H1 (cell line): ENCODE measurements around the gene STRIT1.

Experiments used
- CHD2 ChIP-seq: IDR thresholded peaks from 2 replicates; pipeline ENCODE4 v1.6.1; 2012; ENCODE audit warnings: low read length, improper control_type of control experiment
- JUN ChIP-seq: IDR thresholded peaks from 2 replicates; pipeline ENCODE4 v1.6.1; 2011; ENCODE audit warnings: low read depth, mild to moderate bottlenecking, improper control_type of control experiment, low read length
- YY1 ChIP-seq: IDR thresholded peaks from 2 replicates; pipeline ENCODE4 v1.6.1; 2011; ENCODE audit warnings: low read depth, mild to moderate bottlenecking, low read length
- TF ChIP-seq, protein P1 (sequence below), 3 experiments: IDR thresholded peaks; 1 replicate in 2 of 3; 2 replicates in 1 of 3; pipeline versions ENCODE4 v1.5.1 to v1.6.1; 2011; ENCODE audit warnings: low read length in 3 of 3, mild to moderate bottlenecking in 3 of 3, inconsistent platforms in 2 of 3, low read depth in 1 of 3, moderate library complexity in 1 of 3; ENCODE audit not compliant: insufficient read depth in 1 of 3; ENCODE audit errors: control extremely low read depth in 1 of 3
- TF ChIP-seq, protein P2 (sequence below): IDR thresholded peaks from 2 replicates; pipeline ENCODE4 v1.6.1; 2012; ENCODE audit warnings: inconsistent platforms

DNA sequence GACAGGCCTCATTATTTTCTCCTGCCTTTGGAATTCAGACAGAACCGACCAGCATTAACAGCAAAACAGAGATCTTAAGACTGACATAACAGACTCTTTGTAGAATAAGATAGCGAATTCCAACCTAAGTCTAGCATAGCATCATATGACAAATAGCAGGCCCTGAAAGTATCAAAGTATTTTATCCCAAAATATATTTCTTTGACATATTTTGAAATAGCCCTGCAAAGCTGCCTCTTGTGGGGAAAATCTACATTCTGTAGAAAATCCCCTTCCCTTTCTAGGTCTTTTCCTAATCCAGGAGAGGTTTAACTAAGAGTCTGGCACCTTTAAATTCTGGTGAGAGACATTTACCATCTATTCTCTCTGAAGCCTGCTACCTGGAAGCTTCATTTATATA lies 34.4 kb upstream of the STRIT1 start:
- TF ChIP-seq, protein P1, sequence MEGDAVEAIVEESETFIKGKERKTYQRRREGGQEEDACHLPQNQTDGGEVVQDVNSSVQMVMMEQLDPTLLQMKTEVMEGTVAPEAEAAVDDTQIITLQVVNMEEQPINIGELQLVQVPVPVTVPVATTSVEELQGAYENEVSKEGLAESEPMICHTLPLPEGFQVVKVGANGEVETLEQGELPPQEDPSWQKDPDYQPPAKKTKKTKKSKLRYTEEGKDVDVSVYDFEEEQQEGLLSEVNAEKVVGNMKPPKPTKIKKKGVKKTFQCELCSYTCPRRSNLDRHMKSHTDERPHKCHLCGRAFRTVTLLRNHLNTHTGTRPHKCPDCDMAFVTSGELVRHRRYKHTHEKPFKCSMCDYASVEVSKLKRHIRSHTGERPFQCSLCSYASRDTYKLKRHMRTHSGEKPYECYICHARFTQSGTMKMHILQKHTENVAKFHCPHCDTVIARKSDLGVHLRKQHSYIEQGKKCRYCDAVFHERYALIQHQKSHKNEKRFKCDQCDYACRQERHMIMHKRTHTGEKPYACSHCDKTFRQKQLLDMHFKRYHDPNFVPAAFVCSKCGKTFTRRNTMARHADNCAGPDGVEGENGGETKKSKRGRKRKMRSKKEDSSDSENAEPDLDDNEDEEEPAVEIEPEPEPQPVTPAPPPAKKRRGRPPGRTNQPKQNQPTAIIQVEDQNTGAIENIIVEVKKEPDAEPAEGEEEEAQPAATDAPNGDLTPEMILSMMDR (IDR thresholded peaks at IDR 0.05; ENCODE audit: control extremely low read depth in 1 of 3, insufficient read depth in 1 of 3, low read depth in 1 of 3, low read length in 3 of 3), result no peak
- TF ChIP-seq JUN (no peak), CHD2 (no peak), YY1 (no peak)
- TF ChIP-seq, protein P2, sequence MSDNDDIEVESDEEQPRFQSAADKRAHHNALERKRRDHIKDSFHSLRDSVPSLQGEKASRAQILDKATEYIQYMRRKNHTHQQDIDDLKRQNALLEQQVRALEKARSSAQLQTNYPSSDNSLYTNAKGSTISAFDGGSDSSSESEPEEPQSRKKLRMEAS, result no peak
